ENCODE measurements around the gene SRGAP2C. TPM values are rescaled to one million over a fixed set of nuclear protein-coding genes. Genes with fewer than 3 reads are reported as not detected.
"Not testable (repeated sequence)": the region's sequence is repeated elsewhere in the genome, so short reads cannot be mapped to it uniquely, and the experiment has no call there.

SRGAP2C gene
- total RNA-seq, 2 experiments from 2014 or later = 21.9 to 22.2 TPM

GRCh38 chr1:121366171-121366570 is 181.4 kb downstream of the SRGAP2C start:
- POLR2A ChIA-PET, CTCF ChIA-PET: not testable (repeated sequence)

GRCh38 chr1:121368910-121369309 is 184.1 kb downstream of the SRGAP2C start:
- CTCF ChIA-PET, POLR2A ChIA-PET: not testable (repeated sequence)

GRCh38 chr1:121369959-121370358 is 185.2 kb downstream of the SRGAP2C start:
- POLR2A ChIA-PET, CTCF ChIA-PET: not testable (repeated sequence)

GRCh38 chr1:121374851-121375367 is 190.1 kb downstream of the SRGAP2C start:
- CTCF ChIA-PET, POLR2A ChIA-PET: not testable (repeated sequence)

GRCh38 chr1:121376986-121377385 is 192.2 kb downstream of the SRGAP2C start:
- CTCF ChIA-PET, POLR2A ChIA-PET: not testable (repeated sequence)

- POLR2A ChIA-PET, CTCF ChIA-PET: not testable (repeated sequence)
Observed at GRCh38 chr1:121378757-121379156, 194.0 kb downstream of the SRGAP2C start.

DNA sequence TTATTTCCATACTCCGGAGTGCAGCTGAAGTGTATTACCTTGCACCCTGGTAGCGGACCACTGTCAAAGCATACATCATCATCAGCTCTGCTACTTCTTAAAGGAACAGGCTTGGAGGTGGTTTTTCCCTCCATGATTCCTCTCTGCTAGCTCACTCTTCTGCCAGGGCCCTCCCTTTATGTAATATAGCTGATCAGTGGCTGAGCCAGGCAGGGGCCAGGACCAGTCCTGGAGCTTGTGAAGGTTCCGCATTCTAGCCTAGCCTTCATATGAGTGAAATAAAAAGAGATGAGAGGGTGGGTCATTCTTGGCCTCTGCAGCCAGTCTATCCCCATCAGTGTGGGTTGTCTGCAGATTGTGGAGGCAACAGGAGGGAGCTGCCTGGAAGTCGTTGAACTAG is 200.0 kb downstream of the SRGAP2C start:
- POLR2A ChIA-PET, CTCF ChIA-PET: not testable (repeated sequence)

GRCh38 chr1:121385162-121385561 is 200.4 kb downstream of the SRGAP2C start:
- POLR2A ChIA-PET, CTCF ChIA-PET: not testable (repeated sequence)

- POLR2A ChIA-PET, CTCF ChIA-PET: not testable (repeated sequence)
Observed at GRCh38 chr1:121385563-121386288, 201.0 kb downstream of the SRGAP2C start.

- POLR2A ChIA-PET, CTCF ChIA-PET: not testable (repeated sequence)
Observed at GRCh38 chr1:121386319-121386948, 201.7 kb downstream of the SRGAP2C start.

DNA sequence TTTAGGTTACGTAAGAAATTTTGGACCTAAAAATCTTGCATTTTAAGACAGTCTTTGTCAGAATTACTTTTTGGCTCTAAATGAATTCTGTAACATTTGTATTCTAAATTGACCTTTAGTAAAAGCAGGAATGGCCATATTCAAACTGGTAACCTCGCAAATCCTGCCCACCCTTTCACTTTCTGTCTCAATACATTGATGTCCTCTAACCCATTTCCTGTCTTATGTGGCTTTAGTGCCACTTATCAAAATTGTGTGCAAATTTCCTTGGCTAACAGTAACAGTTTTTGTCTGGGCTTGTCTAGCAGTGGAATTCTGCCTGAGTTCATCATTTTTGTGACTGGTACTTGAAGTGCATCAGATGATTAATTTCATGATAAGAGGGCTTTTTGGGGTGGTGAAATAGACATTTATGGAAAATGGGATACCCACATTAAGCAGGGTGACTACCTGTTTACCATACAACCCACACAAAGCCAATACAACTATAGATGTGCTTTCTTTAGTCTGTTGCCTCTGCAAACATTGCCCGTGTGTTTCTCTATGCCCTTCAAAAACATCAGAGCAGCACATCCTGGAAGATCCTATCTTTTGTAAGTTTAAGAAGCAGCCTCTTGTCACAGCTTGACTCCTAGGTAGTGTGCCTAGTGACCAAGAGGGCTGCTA is 205.3 kb downstream of the SRGAP2C start:
- CTCF ChIA-PET, POLR2A ChIA-PET: not testable (repeated sequence)

DNA sequence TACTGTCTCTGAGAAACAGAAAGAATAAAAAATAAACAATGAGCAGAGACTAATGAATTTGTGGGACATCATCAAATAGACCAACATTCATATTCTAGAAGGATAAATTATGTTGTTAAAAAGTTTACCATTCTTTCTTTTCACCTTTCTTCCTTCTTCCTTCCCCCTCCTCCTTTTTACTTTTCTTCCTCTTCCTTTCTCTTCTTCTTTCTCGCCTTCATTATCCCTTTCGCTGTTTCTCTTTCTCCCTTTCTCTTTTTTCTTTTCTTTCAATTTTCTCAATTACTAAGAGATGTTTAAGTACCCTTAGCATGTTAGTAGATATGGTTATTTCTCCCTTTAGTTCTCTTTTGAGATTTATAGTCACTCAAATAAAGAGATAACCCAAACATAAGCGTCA is 207.4 kb downstream of the SRGAP2C start:
- POLR2A ChIA-PET, CTCF ChIA-PET: not testable (repeated sequence)

- CTCF ChIA-PET, POLR2A ChIA-PET: not testable (repeated sequence)
Observed at GRCh38 chr1:121395718-121396201, 211.0 kb downstream of the SRGAP2C start.

DNA sequence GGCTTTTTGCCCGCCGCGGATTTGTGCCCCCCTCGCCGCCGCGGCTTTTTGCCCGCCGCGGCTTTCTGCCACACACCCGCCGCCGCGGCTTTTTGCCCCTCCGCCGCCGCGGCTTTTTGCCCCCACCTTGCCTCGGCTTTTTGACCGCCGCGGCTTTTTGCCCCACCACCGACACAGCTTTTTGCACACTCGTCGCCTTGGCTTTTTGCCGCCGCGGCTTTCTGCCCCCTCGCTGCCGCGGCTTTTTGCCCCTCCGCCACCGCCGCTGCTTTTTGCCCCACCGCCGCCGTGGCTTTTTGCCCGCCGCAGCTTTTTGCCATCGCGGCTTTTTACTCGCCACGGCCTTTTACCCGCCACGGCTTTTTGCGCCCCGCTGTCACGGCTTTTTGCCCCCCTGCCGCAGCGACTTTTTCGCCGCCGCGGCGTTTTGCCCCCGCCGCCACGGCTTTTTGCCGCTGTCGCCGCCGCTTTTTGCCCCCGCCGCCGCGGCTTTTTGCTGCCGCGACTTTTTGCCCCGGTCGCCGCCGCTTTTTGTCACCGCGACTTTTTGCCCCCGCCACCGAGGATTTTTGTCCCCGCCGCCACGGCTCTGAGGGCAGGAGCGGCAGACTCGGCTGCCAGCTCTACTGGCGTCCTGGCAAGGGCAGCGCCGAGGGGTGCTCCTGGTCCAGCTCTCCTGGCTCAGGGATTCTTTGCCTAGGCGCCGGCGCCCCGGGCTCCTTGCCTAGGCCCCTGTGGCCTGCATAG is 211.7 kb downstream of the SRGAP2C start:
- POLR2A ChIA-PET, CTCF ChIA-PET: not testable (repeated sequence)

- POLR2A ChIA-PET, CTCF ChIA-PET: not testable (repeated sequence)
Observed at GRCh38 chr1:121397101-121397500, 212.3 kb downstream of the SRGAP2C start.

DNA sequence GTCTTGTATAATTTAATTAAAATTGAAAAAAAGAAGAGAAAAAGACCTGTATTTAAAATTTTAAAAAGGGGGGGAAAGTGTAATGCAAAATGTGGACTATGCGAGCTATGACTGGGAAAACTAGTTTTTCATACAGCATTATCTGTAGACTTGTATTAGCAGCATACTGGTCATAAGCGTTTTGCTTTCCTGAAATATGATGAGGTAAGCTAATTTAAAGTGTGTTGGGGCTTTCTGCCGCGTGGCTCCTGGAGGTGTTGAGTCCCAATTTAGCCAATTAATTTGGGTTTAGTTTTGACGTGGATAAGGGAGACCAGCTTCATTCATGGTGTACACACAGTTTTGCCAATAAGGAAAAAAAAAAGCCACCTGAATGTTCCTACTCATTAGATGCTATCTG is 214.4 kb downstream of the SRGAP2C start:
- CTCF ChIA-PET, POLR2A ChIA-PET: not testable (repeated sequence)

DNA sequence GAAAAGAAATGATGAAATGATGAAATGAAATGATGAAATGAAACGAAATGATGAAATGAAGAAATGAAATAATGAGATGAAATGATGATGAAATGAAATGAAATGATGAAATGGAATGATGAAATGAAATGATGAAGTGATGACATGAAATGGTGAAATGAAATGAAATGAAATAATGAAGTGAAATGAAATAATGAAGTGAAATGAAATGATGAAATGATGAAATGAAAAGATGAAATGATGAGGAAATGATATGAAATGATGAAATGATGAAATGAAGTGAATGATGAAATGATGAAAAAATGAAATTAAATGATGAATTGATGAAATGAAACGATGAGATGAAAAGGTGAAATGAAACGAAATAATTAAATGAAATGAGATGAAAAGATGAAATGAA is 215.3 kb downstream of the SRGAP2C start:
- POLR2A ChIA-PET, CTCF ChIA-PET: not testable (repeated sequence)

- POLR2A ChIA-PET, CTCF ChIA-PET: not testable (repeated sequence)
Observed at GRCh38 chr1:121400541-121401310, 216.0 kb downstream of the SRGAP2C start.

DNA sequence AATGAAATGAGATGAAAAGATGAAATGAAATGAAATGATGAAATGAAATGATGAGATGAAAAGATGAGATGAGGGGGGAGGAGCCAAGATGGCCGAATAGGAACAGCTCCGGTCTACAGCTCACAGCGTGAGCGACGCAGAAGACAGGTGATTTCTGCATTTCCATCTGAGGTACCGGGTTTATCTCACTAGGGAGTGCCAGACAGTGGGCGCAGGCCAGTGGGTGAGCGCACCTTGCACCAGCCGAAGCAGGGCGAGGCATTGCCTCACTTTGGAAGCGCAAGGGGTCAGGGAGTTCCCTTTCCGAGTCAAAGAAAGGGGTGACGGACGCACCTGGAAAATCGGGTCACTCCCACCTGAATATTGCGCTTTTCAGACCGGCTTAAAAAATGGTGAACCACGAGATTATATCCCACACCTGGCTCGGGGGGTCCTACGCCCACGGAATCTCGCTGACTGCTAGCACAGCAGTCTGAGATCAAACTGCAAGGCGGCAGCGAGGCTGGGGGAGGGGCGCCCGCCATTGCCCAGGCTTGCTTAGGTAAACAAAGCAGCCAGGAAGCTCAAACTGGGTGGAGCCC is 216.7 kb downstream of the SRGAP2C start:
- POLR2A ChIA-PET, CTCF ChIA-PET: not testable (repeated sequence)
